Measurements from ENCODE around the gene CCDC150. TPM values are rescaled to one million over a fixed set of nuclear protein-coding genes. Genes with fewer than 3 reads are reported as not detected.

The CCDC150 gene
- total RNA-seq: 10 to 100 TPM; 15.8 to 16.0 TPM

DNA sequence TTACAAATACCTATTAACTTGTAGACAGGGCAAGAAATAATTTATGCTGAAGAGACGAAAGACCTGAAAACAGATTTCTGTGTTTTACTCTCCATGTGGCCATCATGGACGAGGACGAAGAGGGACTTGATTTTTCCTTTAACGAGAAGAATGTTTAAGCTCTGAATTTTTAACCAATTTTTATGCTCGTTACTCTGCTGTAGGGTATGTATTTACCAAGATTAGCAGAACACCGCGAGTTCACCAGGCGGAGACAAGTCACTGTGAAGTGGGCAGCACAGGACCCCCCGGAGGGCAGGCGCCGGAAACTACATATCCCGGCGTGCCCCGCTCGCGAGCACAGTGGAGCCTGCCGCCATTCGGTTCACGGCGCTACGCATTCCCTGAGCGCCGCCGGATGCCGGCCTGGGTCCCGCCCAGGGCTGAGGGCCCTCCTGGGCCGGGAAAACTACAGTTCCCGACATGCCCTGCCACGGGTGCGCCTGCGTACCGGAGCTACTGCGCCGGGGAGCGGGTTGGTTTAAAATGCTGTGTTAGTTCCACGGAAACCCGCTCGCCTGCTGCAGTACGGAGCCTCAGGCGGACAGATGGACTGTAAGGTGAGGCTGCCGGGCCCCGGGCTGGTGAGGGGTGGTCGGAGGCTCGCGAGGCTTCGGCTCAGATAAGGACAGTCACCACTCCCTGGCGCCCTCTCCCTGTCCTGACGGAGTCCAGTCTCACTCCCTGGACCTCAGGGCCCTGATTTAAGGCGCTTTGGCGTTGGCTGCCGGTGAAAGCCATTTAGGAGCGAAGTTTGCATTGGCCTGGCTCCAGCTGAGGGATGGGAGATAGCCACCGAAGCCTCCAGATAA, at the start of gene CCDC150:
CCDC150 (plus strand) TSS at position 536 of the 851 bp plus-strand sequence; CDS start at position 588, 52 bp downstream.
- ChIA-PET CTCF (interaction anchor here (0.8 to 1.3 kb wide), 4 partner anchors 9 to 241 kb away, joined by 3 to 5 read pairs (median 3); no protein-coding TSS in a partner anchor), POLR2A (no interaction called here)
- peaks cover 4% of the 10 kb centered on the region for H3K27me3 Mint-ChIP-seq
- peak within 1 kb of the TSS; percentile 85 for H3K27ac Mint-ChIP-seq
- no peaks in the 10 kb centered on the region for H3K36me3 Mint-ChIP-seq (ENCODE audit: low read depth)
- peak; percentile 95 for DNase-seq
- peak within 1 kb of the TSS; percentile 90 for H3K4me3 Mint-ChIP-seq
- peaks cover 25% of the 10 kb centered on the region for H3K4me1 Mint-ChIP-seq
- H3K9me3 Mint-ChIP-seq: no peaks in the 10 kb centered on the region

DNA sequence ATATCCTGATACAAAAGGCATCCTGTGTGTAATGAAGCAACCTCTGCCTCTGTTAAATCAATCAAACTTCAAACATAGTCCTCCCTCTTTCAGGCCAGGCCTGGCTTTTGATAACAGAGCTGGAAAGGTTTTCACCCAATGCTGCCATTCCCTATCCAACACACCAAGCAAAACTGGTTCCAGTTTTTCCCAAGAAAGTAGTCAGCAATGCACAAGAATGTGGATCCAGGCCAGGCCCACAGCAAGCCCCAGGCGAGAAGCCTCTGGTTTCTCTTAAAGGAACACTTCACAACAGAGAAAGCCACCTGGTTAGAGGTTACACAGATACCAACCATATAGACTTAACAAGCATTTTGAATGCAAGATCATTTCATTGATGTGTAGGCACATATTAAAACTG, 49.2 kb upstream of the CCDC150 start:
- H3K27me3 Mint-ChIP-seq: peaks cover 77% of the 10 kb centered on the region
- H3K4me1 Mint-ChIP-seq: peaks cover 10% of the 10 kb centered on the region
- CTCF ChIA-PET: no interaction called here
- no peak overlapping the region for H3K27ac Mint-ChIP-seq
- POLR2A ChIA-PET: no interaction called here
- DNase-seq: no peak
- H3K36me3 Mint-ChIP-seq (ENCODE audit: low read depth): no peaks in the 10 kb centered on the region
- H3K4me3 Mint-ChIP-seq: no peak overlapping the region
- peaks cover 12% of the 10 kb centered on the region for H3K9me3 Mint-ChIP-seq

DNA sequence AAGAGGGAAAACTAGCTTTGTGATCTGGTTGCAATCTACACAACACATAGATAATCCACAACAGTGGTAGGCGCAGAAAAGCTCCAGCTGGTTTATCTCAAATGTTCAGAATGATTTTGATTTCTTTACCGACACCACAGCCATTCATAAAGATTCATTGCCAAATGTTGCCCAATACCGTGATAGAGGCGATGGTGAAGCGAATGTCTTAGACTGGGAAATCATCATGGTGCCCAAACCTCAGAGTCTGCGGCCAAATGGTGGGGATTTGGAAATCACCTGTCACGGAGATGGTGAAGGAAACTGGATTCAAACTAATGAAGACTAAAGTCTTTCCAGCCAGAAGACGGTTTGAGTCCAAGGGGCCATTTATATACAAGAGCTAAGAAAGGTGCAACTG, 48.5 kb upstream of the CCDC150 start:
- CTCF ChIA-PET: no interaction called here
- peaks cover 79% of the 10 kb centered on the region for H3K27me3 Mint-ChIP-seq
- no peak for DNase-seq
- H3K36me3 Mint-ChIP-seq (ENCODE audit: low read depth): no peaks in the 10 kb centered on the region
- no peak overlapping the region for H3K27ac Mint-ChIP-seq
- POLR2A ChIA-PET: no interaction called here
- H3K9me3 Mint-ChIP-seq: peaks cover 7% of the 10 kb centered on the region
- H3K4me1 Mint-ChIP-seq: peaks cover 10% of the 10 kb centered on the region
- H3K4me3 Mint-ChIP-seq: no peak overlapping the region

DNA sequence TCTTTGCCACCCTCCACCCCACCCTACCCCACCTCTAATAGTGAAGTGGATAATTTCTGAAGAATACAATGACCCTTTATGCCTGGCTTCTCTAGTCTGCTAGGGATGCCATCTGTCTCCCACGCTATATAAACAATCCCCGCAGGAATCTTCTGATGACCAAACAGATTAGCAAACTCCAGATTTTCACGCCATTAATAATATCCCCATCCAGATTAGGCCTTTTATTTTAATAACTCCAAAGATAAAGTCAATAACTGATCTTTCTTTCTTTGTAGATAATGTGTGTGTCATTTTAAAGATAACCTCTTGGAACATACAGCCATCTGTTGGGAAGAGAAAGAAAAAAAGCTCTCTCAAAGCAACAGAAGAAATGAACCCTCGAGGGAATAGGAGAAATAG, 47.9 kb upstream of the CCDC150 start:
- Mint-ChIP-seq H3K27ac (no peak overlapping the region), H3K4me1 (peaks cover 10% of the 10 kb centered on the region), H3K4me3 (no peak overlapping the region), H3K36me3 (ENCODE audit: low read depth) (no peaks in the 10 kb centered on the region), H3K27me3 (peaks cover 79% of the 10 kb centered on the region), H3K9me3 (peaks cover 3% of the 10 kb centered on the region)
- ChIA-PET CTCF (interaction anchor here (1.3 kb wide), 1 partner anchor 18 kb away, joined by 4 read pairs; no protein-coding TSS in a partner anchor), POLR2A (no interaction called here)
- DNase-seq: no peak

DNA sequence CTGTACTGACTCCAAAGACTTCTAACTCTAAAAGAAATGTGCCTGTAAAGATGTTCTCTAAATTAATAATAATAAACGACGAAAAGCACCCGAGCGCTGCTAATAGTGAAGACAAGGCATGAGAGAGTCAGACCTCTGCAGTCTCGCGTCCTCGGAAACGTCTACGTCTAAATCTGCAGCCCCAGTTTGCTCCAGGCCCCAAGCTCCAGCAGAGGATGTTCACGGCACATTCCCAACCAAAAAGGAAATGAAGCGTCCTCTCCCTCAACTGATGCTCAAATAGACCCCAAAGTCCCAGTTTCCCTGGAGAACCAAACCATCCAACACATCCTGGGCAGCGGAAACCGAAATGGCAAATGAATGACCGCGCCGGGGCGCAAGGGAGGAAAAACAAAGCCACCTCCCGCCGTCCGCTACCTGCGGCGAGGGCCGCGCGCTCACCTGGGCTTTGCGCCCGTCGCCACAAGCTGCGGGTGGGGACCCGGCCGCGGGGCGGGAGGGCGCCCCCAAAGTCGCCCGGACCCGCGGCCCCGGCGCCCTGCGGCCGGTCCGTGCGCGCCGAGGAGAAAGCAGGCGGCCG, 47.1 kb upstream of the CCDC150 start:
- ChIA-PET POLR2A (no interaction called here), CTCF (interaction anchor here (1.3 kb wide), 1 partner anchor 17 kb away, joined by 4 read pairs; no protein-coding TSS in a partner anchor)
- Mint-ChIP-seq H3K9me3 (no peaks in the 10 kb centered on the region), H3K36me3 (ENCODE audit: low read depth) (no peaks in the 10 kb centered on the region), H3K27me3 (peaks cover 78% of the 10 kb centered on the region), H3K27ac (no peak overlapping the region), H3K4me3 (peak overlapping the region; percentile 76), H3K4me1 (peaks cover 8% of the 10 kb centered on the region)
- no peak for DNase-seq

DNA sequence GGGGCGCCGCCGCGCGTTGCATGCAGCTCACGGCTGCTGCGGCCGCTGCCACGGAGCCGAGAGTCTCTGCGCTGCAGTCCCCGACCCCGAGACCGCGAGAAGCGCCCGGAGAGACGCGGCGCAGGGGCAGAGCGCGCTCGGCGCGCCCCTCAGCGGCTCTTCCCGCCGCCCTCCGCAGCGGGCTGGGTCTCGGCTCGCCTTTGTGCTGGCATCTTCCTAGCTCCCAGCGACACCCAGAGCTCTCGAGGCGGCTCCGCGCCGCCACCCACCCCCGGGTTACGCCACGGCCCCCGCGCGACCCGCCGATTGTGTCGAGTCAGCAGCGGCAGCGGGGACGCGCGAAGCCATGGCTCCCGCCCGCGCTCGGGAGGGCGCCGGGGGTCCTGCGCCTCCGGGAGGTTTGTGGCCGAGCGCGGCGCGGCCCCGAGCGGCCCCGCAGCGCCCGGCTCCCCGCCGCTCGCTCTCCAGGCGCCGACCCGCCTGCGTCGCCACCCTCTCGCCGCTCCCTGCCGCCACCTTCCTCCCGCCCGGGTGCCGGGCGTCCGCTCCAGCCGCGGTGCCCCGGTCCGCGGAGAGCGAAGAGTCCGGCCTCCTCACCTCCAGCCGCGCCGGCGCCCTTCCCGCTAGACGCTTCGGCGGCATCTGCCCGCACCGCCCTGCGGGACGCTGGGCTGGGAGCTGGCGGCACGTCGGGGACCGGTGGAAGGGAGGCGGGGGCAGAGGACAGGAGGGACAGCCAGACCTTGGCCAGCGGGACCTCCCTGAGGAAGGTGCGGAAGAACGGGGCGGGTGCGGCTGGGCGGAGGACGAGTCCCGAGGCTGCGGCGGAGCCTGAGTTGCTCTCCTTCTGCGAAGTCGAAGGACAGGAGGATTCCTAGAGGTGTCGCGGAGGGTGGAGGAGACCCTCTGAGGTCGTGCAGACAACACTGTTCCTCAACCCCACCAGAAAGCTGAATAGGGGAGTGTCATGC, 46.3 kb upstream of the CCDC150 start, which contains the start of gene HECW2:
HECW2 (minus strand) TSS at position 644 of the 971 bp plus-strand sequence.
- H3K9me3 Mint-ChIP-seq: no peaks in the 10 kb centered on the region
- POLR2A ChIA-PET: no interaction called here
- H3K27me3 Mint-ChIP-seq: peaks cover 73% of the 10 kb centered on the region
- no peak within 1 kb of the TSS for H3K27ac Mint-ChIP-seq
- CTCF ChIA-PET: interaction anchor here (1.0 to 1.3 kb wide), 3 partner anchors 11 to 16 kb away, joined by 3 to 5 read pairs (median 4); no protein-coding TSS in a partner anchor
- peaks cover 8% of the 10 kb centered on the region for H3K4me1 Mint-ChIP-seq
- no peak for DNase-seq
- peak within 1 kb of the TSS; percentile 76 for H3K4me3 Mint-ChIP-seq
- H3K36me3 Mint-ChIP-seq (ENCODE audit: low read depth): no peaks in the 10 kb centered on the region

DNA sequence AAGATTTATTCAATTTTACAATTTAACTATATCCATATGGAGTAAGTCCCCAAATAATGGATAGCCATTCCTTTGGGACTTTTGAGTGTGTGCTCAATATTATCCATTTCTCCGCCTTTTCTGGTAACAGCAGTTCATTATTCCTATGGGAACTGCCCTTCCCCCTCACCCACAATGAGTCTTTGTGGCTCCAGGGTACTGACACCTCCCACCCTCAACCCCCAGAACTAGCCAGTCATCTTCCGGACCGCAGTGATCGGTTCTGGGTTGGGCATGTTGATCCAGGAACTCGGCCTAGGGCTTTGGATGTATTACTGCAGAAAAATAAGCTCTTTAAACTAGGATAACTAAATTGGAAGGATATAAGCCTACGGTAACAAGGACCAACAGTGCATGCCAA, 45.4 kb upstream of the CCDC150 start:
- H3K4me3 Mint-ChIP-seq: peak overlapping the region; percentile 3
- no peak for DNase-seq
- H3K36me3 Mint-ChIP-seq (ENCODE audit: low read depth): no peaks in the 10 kb centered on the region
- CTCF ChIA-PET: interaction anchor here (0.5 kb wide), 1 partner anchor 598 kb away, joined by 3 read pairs; no protein-coding TSS in a partner anchor
- no peaks in the 10 kb centered on the region for H3K9me3 Mint-ChIP-seq
- H3K4me1 Mint-ChIP-seq: peaks cover 8% of the 10 kb centered on the region
- POLR2A ChIA-PET: no interaction called here
- no peak overlapping the region for H3K27ac Mint-ChIP-seq
- peaks cover 66% of the 10 kb centered on the region for H3K27me3 Mint-ChIP-seq

DNA sequence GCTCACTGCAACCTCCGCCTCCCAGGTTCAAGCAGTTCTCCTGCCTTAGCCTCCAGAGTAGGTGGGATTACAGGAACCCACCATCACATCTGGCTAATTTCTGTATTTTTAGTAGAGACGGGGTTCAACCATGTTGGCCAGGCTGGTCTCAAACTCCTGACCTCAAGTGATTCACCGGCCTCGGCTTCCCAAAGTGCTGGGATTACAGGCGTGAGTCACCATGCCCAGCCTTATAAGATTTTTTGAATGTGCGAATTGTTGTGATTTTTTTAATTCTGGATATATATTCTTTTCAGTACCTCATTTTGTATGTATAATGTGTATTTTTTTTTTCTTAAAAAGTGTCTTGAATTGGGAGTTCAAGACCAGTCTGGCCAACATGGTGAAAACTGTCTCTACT, 42.0 kb upstream of the CCDC150 start:
- H3K36me3 Mint-ChIP-seq (ENCODE audit: low read depth): no peaks in the 10 kb centered on the region
- H3K4me3 Mint-ChIP-seq: no peak overlapping the region
- H3K27ac Mint-ChIP-seq: no peak overlapping the region
- no peak for DNase-seq
- POLR2A ChIA-PET: no interaction called here
- no peaks in the 10 kb centered on the region for H3K9me3 Mint-ChIP-seq
- peaks cover 3% of the 10 kb centered on the region for H3K4me1 Mint-ChIP-seq
- H3K27me3 Mint-ChIP-seq: peaks cover 47% of the 10 kb centered on the region
- CTCF ChIA-PET: no interaction called here

DNA sequence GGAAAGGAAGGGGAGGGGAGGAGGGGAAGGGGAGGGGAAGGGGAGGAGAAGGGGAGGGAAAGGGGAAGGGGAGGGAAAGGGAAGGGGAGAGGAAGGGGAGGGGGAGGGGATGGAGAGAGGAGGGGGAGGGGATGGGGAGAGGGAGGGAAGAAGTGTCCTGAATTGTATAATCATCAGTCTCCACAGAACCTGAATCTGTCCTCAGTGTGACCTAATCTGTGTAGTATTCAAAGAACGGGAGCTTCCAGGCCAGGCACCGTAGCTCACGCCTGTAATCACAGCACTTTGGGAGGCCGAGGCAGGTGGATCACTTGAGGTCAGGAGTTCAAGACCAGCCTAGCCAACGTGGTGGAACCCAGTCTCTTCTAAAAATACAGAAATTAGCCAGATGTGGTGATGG, 41.1 kb upstream of the CCDC150 start:
- H3K4me3 Mint-ChIP-seq: no peak overlapping the region
- peaks cover 45% of the 10 kb centered on the region for H3K27me3 Mint-ChIP-seq
- ChIA-PET POLR2A (no interaction called here), CTCF (no interaction called here)
- H3K9me3 Mint-ChIP-seq: no peaks in the 10 kb centered on the region
- H3K4me1 Mint-ChIP-seq: peaks cover 3% of the 10 kb centered on the region
- H3K27ac Mint-ChIP-seq: no peak overlapping the region
- DNase-seq: no peak
- H3K36me3 Mint-ChIP-seq (ENCODE audit: low read depth): no peaks in the 10 kb centered on the region

DNA sequence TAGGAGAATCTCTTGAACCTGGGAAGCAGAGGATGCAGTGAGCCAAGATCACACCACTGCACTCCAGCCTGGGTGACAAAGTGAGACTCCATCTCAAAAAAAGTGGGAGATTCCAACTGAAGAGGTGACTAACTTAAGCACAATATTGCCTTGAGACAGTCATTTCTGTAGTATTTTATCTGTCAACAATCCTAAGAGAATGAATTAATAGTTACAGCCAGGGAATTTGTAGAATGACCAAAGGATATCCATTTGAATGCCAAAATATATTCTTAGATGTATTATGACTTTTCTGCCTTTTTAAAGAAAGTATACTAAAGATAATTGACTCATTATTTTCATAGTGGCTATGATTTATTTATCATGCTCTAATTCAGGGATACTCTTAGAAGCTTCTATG, 40.7 kb upstream of the CCDC150 start:
- H3K4me3 Mint-ChIP-seq: no peak overlapping the region
- ChIA-PET POLR2A (no interaction called here), CTCF (no interaction called here)
- H3K9me3 Mint-ChIP-seq: no peaks in the 10 kb centered on the region
- H3K4me1 Mint-ChIP-seq: no peaks in the 10 kb centered on the region
- no peak for DNase-seq
- no peak overlapping the region for H3K27ac Mint-ChIP-seq
- H3K27me3 Mint-ChIP-seq: peaks cover 43% of the 10 kb centered on the region
- H3K36me3 Mint-ChIP-seq (ENCODE audit: low read depth): no peaks in the 10 kb centered on the region

DNA sequence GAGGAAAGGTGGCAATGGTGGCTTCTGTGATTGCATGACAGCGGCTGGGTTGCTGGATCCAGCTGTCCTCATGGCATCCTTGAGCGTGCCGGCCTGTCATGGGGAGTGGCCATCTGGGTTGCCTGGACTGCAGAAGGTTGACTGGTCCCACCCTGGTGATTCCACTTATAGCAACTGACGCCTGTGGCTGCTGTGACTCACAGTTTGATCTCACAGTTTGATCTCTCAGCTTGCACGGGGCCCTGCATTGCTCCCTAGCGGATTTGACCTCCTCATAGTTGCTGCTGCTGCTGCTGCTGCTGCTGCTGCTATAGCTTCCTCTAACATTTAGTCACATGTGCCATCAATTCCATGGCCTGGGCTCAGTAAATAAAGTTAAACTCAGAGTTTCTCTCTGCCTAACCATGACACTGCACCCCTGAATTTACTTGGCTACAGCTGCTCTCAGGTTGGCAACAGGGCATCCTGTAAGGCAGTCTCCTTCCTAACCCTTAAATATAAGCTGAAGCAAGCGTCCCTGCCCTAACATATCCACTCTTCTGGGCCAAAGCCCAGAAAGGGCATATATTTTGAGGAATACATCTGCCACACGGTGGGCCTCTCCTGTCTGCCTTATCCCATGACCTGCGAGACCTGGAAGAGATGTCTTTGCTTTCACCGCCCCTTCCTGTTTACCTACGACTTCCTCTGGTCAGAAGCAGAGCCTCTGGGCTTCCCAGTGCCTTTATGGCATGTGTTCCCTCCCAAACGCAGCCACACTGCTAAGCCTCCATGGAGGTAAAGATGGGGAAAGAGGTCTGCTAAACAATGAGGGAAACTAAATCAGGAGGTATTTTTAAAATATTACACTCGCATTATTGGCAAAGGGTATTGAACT, 37.8 kb upstream of the CCDC150 start:
- no peaks in the 10 kb centered on the region for H3K36me3 Mint-ChIP-seq (ENCODE audit: low read depth)
- no peaks in the 10 kb centered on the region for H3K9me3 Mint-ChIP-seq
- peaks cover 21% of the 10 kb centered on the region for H3K27me3 Mint-ChIP-seq
- H3K4me1 Mint-ChIP-seq: no peaks in the 10 kb centered on the region
- no peak for DNase-seq
- H3K4me3 Mint-ChIP-seq: no peak overlapping the region
- ChIA-PET POLR2A (no interaction called here), CTCF (interaction anchor here (1.7 kb wide), 1 partner anchor 22 kb away, joined by 3 read pairs; no protein-coding TSS in a partner anchor)
- no peak overlapping the region for H3K27ac Mint-ChIP-seq

DNA sequence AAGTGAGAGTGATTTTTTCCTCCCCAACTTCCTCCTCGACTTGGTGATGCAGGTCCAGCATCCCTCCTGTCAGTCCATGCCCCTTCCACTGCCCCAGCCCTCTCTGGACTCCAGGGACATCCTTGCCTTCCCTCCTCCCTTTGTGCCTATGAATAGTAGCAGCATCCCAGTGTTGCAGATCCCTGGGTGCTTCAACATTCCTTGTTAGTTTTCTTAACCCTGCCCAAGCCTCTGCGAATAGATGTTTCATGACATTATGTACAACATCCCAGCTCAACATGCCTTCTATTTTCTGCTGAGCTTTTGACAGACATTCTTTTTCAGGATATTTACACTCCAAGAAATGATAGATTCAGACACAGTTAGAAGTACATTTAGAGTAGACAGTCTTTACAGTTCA, 35.3 kb upstream of the CCDC150 start:
- H3K27ac Mint-ChIP-seq: no peak overlapping the region
- H3K4me3 Mint-ChIP-seq: no peak overlapping the region
- H3K9me3 Mint-ChIP-seq: no peaks in the 10 kb centered on the region
- H3K27me3 Mint-ChIP-seq: peaks cover 22% of the 10 kb centered on the region
- ChIA-PET CTCF (interaction anchor here (1.1 kb wide), 1 partner anchor 11 kb away, joined by 5 read pairs; the partner anchor contains the start of gene HECW2), POLR2A (no interaction called here)
- no peak for DNase-seq
- no peaks in the 10 kb centered on the region for H3K36me3 Mint-ChIP-seq (ENCODE audit: low read depth)
- H3K4me1 Mint-ChIP-seq: no peaks in the 10 kb centered on the region

All from activated CD4-positive, alpha-beta T cell treated with anti-CD3 and anti-CD28 coated beads, Interleukin-2, amount 10 ng/mL, durations not matched to agents 7 days and 5 days (primary cell).